ENCODE measurements around the gene DMAC2. TPM values are rescaled to one million over a fixed set of nuclear protein-coding genes. Genes with fewer than 3 reads are reported as not detected.

Gene DMAC2
- total and polyA plus RNA-seq, 2 of the 13 experiments (the other 11 are each of a cell fraction or from before 2014, with no cell fraction given): 39.0 to 66.0 TPM

DNA sequence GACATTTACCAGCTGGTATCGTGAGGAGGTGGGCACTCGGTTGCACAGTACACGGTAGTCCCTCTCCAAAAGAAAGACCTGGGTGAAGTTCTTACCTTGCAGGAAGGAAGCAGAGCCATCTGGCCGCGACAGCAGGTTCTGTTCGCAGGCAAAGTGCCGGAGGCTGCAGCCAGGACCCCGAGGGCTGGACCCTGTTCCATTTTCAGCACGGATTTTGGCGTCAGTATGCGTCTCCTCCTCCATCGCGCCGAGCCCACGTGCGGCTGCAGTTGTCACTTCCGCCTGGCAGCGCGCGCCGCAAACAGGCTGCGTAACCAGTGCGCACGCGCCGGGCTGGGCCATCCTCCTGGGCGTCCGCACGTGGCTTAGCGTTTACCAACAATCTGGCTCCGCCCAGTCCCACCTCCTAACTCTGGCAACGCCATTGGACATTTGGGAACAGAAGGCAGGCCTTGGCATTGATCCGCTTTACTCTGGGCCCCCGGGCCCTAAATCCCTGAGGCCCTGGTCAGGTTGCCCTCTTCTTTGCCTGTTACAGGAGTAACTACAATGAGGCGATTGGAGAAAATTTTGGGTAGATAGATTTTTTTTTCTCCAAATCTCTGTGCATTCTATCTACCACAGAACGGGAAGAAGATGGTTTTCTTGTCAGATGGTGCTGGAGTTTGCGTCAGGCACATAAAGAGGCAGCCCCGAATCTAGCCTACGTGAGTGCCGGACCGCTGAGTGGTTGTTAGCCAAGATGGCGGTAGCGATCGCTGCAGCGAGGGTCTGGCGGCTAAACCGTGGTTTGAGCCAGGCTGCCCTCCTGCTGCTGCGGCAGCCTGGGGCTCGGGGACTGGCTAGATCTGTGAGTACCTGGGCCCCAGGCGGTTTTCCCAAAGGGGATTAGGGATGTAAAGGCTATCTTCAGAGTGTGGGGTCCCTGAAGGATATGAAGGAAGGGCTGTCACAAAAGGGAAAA lies 42.3 kb downstream of the DMAC2 start, which contains the start of the genes BCKDHA and EXOSC5 (continued):
- TF ChIP-seq, protein P1, sequence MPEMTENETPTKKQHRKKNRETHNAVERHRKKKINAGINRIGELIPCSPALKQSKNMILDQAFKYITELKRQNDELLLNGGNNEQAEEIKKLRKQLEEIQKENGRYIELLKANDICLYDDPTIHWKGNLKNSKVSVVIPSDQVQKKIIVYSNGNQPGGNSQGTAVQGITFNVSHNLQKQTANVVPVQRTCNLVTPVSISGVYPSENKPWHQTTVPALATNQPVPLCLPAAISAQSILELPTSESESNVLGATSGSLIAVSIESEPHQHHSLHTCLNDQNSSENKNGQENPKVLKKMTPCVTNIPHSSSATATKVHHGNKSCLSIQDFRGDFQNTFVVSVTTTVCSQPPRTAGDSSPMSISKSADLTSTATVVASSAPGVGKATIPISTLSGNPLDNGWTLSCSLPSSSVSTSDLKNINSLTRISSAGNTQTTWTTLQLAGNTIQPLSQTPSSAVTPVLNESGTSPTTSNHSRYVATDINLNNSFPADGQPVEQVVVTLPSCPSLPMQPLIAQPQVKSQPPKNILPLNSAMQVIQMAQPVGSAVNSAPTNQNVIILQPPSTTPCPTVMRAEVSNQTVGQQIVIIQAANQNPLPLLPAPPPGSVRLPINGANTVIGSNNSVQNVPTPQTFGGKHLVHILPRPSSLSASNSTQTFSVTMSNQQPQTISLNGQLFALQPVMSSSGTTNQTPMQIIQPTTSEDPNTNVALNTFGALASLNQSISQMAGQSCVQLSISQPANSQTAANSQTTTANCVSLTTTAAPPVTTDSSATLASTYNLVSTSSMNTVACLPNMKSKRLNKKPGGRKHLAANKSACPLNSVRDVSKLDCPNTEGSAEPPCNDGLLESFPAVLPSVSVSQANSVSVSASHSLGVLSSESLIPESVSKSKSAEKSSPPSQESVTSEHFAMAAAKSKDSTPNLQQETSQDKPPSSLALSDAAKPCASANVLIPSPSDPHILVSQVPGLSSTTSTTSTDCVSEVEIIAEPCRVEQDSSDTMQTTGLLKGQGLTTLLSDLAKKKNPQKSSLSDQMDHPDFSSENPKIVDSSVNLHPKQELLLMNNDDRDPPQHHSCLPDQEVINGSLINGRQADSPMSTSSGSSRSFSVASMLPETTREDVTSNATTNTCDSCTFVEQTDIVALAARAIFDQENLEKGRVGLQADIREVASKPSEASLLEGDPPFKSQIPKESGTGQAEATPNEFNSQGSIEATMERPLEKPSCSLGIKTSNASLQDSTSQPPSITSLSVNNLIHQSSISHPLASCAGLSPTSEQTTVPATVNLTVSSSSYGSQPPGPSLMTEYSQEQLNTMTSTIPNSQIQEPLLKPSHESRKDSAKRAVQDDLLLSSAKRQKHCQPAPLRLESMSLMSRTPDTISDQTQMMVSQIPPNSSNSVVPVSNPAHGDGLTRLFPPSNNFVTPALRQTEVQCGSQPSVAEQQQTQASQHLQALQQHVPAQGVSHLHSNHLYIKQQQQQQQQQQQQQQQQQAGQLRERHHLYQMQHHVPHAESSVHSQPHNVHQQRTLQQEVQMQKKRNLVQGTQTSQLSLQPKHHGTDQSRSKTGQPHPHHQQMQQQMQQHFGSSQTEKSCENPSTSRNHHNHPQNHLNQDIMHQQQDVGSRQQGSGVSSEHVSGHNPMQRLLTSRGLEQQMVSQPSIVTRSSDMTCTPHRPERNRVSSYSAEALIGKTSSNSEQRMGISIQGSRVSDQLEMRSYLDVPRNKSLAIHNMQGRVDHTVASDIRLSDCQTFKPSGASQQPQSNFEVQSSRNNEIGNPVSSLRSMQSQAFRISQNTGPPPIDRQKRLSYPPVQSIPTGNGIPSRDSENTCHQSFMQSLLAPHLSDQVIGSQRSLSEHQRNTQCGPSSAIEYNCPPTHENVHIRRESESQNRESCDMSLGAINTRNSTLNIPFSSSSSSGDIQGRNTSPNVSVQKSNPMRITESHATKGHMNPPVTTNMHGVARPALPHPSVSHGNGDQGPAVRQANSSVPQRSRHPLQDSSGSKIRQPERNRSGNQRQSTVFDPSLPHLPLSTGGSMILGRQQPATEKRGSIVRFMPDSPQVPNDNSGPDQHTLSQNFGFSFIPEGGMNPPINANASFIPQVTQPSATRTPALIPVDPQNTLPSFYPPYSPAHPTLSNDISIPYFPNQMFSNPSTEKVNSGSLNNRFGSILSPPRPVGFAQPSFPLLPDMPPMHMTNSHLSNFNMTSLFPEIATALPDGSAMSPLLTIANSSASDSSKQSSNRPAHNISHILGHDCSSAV (CRISPR knock-in tag; IDR thresholded peaks at IDR 0.05; ENCODE audit: borderline replicate concordance): no peak; the same call in 1 of the 2 replicates
- TF ChIP-seq NBN (conservative IDR thresholded peaks at IDR 0.05): no peak
- TF ChIP-seq ZNF33B (CRISPR knock-in tag; IDR thresholded peaks at IDR 0.05): peak; percentile 32; the same call in 1 of the 2 replicates
- no peak for TF ChIP-seq ZNF382 (CRISPR knock-in tag; IDR thresholded peaks at IDR 0.05; ENCODE audit: borderline replicate concordance)
- peak; percentile 90 for TF ChIP-seq PITX1 (CRISPR knock-in tag; IDR thresholded peaks at IDR 0.05)
- TF ChIP-seq, protein P2, sequence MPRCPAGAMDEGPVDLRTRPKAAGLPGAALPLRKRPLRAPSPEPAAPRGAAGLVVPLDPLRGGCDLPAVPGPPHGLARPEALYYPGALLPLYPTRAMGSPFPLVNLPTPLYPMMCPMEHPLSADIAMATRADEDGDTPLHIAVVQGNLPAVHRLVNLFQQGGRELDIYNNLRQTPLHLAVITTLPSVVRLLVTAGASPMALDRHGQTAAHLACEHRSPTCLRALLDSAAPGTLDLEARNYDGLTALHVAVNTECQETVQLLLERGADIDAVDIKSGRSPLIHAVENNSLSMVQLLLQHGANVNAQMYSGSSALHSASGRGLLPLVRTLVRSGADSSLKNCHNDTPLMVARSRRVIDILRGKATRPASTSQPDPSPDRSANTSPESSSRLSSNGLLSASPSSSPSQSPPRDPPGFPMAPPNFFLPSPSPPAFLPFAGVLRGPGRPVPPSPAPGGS (CRISPR knock-in tag; IDR thresholded peaks at IDR 0.05): 0 out of 2 replicates have a peak, but pooled peaks have one; percentile 52
- 0 out of 2 replicates have a peak, but pooled peaks have one; percentile 38 for TF ChIP-seq ZNF773 (CRISPR knock-in tag; IDR thresholded peaks at IDR 0.05; ENCODE audit: borderline replicate concordance)
- no peak for TF ChIP-seq ZNF678 (CRISPR knock-in tag; IDR thresholded peaks at IDR 0.05)
- TF ChIP-seq ZNF230 (CRISPR knock-in tag; IDR thresholded peaks at IDR 0.05): 0 out of 2 replicates have a peak, but pooled peaks have one; percentile 2
- no peak for TF ChIP-seq HHEX (CRISPR knock-in tag; IDR thresholded peaks at IDR 0.05)
- no peak for TF ChIP-seq CEBPB (IDR thresholded peaks at IDR 0.05; ENCODE audit: borderline replicate concordance, low read depth, low read length)
- TF ChIP-seq PRDM10 (CRISPR knock-in tag; IDR thresholded peaks at IDR 0.05; ENCODE audit: low read depth): peak; percentile 53; the same call in 1 of the 2 replicates
- peak; percentile 99 for TF ChIP-seq HDAC1 (CRISPR knock-in tag; IDR thresholded peaks at IDR 0.05)
- TF ChIP-seq NR2F6 (IDR thresholded peaks at IDR 0.05): no peak
- peak; percentile 10; the same call in 1 of the 2 replicates for TF ChIP-seq NR2F6 (CRISPR knock-in tag; IDR thresholded peaks at IDR 0.05)

Data from HepG2 (cell line).